GM12872 (cell line): ENCODE measurements around the gene EDEM1.

ENCODE experiments used
- TF ChIP-seq, protein P1 (sequence below): IDR thresholded peaks from 3 replicates; pipeline ENCODE4 v1.5.1; 2011; ENCODE audit warnings: low read depth, mild to moderate bottlenecking, low read length, moderate library complexity; ENCODE audit not compliant: insufficient read depth

Gene EDEM1

DNA sequence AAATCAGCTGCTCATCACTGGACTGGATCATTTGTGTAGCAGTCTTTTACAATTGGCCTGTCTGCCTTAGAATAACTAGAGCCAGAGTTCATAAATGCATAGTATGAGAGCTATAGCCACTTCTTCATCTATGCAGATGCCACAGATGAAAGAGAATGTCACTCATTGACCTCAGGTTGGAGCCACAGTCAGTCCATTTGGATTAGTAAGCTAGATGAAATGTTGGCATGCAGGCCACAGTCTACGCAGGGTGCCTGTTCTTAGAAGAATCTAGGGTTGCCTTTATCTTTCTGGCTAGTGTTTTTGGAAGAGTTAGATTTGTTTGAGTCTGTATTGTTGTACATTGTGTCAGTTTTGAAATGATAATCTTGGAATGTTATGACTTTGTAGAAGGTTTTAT, 25.4 kb upstream of the EDEM1 start:
- TF ChIP-seq, protein P1, sequence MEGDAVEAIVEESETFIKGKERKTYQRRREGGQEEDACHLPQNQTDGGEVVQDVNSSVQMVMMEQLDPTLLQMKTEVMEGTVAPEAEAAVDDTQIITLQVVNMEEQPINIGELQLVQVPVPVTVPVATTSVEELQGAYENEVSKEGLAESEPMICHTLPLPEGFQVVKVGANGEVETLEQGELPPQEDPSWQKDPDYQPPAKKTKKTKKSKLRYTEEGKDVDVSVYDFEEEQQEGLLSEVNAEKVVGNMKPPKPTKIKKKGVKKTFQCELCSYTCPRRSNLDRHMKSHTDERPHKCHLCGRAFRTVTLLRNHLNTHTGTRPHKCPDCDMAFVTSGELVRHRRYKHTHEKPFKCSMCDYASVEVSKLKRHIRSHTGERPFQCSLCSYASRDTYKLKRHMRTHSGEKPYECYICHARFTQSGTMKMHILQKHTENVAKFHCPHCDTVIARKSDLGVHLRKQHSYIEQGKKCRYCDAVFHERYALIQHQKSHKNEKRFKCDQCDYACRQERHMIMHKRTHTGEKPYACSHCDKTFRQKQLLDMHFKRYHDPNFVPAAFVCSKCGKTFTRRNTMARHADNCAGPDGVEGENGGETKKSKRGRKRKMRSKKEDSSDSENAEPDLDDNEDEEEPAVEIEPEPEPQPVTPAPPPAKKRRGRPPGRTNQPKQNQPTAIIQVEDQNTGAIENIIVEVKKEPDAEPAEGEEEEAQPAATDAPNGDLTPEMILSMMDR, result no peak

DNA sequence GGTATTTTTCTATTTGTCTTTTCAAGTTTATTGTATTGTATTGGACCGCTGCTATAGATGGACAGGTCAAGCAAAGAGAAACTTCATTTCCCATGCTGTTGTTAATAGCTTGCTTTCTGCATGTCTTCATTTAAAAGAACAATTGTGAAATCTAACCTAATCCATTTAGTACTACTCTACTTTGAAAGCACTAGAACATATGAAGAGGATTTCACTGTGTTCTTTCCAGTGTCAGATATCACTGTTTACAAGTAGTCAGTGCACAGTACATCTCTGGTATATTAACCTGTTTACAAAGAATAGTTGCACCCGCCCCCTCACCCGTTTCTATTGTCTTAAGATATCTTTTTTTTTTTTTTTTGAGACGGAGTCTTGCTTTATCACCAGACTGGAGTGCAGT, 21.8 kb upstream of the EDEM1 start:
- TF ChIP-seq, protein P1, result no peak

DNA sequence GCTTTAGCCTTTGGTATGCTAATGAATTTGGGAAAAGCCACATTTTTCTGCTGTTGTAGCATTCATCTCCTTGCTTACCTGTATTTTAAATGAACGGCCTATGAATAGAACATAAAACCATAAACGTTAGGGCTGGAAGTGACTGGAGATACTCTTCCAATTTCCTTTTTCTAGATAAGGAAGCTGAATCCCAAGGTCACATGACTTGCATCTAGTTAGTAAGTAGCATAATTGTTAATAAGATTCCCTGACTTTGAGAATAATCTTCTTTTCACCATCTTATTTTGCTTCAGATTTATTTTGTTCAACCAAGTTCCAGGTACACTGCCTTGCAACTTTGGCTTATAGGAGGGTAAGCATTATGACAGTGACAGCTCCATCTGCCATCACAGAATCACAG, 20.7 kb upstream of the EDEM1 start:
- TF ChIP-seq, protein P1, result no peak

DNA sequence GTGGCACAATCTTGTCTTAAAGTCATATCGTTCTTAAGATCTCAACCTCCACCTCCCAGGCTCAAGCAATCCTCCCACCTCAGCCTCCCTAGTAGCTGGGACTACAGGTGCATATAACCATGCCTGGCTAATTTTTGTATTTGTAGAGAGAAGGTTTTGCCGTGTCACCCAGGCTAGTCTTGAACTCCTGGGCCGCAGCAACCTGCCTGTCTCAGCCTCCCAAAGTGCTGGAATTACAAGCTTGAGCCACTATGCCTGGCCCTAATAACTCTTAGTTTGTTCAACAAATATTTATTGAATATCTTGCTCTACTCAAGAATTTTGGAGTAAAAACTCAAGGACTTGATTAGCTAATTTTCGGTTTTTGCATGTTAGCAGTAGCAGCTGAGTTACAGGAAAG, 19.4 kb upstream of the EDEM1 start:
- TF ChIP-seq, protein P1, result no peak

DNA sequence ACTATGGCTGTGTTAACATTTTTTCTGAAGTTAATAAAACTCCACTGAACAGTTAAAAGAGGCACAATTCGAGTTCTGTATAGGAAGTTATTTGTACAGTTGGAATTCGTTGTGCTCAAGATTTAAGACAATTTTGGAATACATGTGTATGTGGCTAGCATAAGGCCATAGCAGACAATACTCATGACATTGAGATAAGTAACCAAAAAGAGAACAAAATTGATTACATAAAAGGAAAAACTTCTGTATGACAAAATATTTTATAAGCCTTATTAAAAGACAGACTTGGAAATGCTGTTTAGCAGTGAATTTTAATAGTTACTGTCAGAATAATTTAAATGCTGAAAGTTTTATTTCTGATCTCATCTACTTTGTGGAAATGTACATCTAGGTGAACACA, 17.7 kb upstream of the EDEM1 start:
- TF ChIP-seq, protein P1, result no peak

DNA sequence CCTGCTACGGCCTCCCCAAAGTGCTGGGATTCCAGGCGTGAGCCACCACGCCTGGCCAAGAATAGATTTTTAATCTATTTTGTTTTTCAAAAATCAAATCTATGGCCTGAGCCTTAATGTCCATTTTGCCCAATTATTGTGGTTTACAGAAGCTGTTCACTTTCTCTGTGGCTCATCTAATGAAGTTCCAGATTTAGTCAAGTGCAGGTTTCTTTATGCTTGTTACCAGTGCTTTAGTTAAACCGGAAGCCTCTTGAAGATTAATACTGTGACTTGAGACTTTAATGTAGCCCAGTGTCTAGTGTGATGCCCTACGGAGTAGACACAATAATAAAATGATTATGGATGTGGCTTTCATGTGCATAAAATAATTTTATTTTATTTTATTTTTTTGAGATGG, 16.5 kb upstream of the EDEM1 start:
- TF ChIP-seq, protein P1, result no peak

DNA sequence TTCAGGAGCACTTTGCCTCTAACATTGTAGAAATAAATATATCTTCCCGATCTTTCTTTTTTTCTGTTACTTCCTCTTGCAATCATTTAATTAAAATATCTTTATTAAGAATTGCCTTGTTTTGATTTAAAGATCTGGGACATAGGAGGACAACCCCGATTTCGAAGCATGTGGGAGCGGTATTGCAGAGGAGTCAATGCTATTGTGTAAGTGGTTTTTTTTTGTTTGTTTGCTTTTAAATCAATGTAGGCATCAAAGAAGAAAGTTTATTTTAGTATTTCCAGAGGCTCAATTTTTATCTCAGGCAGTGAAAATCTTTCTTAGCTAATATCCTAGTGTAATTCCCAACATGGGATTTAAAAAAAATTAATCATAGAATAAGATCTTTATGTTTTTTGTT, 15.5 kb upstream of the EDEM1 start:
- TF ChIP-seq, protein P1, result no peak
